ENCODE data around the gene DCC.

DCC gene

DNA sequence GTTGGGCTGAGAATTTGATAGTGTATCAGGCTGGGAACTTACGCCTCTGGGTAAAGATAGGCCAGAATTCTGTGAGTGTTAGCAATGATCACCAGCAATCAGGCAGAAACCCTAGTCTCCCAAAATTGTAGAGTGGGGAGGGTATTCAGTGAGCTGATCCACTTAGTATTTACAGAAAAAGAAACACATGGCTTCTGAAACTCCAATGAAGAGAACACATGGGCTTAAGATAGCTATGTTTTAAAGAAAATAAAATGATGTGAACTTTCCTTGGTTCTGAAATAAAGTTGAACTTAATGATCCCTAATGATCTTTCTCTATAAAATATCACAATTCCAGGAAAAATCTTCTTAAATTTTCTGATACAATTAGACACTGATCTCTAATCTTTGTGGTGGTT lies 472.8 kb downstream of the DCC start:
- Histone ChIP-seq H3K4me3 (ENCODE audit: severe bottlenecking) (no peak overlapping the region), H3K36me3 (ENCODE audit: low read depth) (no peaks in the 10 kb centered on the region), H3K4me1 (ENCODE audit: insufficient read depth, poor library complexity, severe bottlenecking) (no peaks in the 10 kb centered on the region), H3K9me3 (ENCODE audit: severe bottlenecking) (no peaks in the 10 kb centered on the region), H3K27me3 (ENCODE audit: insufficient read depth, poor library complexity, severe bottlenecking) (no peaks in the 10 kb centered on the region), H3K27ac (ENCODE audit: poor library complexity, severe bottlenecking) (no peak overlapping the region)
- no peak for DNase-seq (ENCODE audit: low spot score)
- TF ChIP-seq, protein P1, sequence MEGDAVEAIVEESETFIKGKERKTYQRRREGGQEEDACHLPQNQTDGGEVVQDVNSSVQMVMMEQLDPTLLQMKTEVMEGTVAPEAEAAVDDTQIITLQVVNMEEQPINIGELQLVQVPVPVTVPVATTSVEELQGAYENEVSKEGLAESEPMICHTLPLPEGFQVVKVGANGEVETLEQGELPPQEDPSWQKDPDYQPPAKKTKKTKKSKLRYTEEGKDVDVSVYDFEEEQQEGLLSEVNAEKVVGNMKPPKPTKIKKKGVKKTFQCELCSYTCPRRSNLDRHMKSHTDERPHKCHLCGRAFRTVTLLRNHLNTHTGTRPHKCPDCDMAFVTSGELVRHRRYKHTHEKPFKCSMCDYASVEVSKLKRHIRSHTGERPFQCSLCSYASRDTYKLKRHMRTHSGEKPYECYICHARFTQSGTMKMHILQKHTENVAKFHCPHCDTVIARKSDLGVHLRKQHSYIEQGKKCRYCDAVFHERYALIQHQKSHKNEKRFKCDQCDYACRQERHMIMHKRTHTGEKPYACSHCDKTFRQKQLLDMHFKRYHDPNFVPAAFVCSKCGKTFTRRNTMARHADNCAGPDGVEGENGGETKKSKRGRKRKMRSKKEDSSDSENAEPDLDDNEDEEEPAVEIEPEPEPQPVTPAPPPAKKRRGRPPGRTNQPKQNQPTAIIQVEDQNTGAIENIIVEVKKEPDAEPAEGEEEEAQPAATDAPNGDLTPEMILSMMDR (IDR thresholded peaks at IDR 0.05; ENCODE audit: poor library complexity, severe bottlenecking), result no peak
- ATAC-seq (ENCODE audit: low read depth), result no peak

GRCh38 chr18:52813635-52814416 lies 473.8 kb downstream of the DCC start:
- H3K36me3 ChIP-seq (ENCODE audit: low read depth), result no peaks in the 10 kb centered on the region
- ATAC-seq (ENCODE audit: low read depth) (no peak), DNase-seq (ENCODE audit: low spot score) (no peak)
- no peaks in the 10 kb centered on the region for H3K27me3 ChIP-seq (ENCODE audit: insufficient read depth, poor library complexity, severe bottlenecking)
- H3K4me3 ChIP-seq (ENCODE audit: severe bottlenecking), result no peak overlapping the region
- H3K27ac ChIP-seq (ENCODE audit: poor library complexity, severe bottlenecking), result no peak overlapping the region
- no peaks in the 10 kb centered on the region for H3K4me1 ChIP-seq (ENCODE audit: insufficient read depth, poor library complexity, severe bottlenecking)
- H3K9me3 ChIP-seq (ENCODE audit: severe bottlenecking), result no peaks in the 10 kb centered on the region
- TF ChIP-seq, protein P1 (IDR thresholded peaks at IDR 0.05; ENCODE audit: poor library complexity, severe bottlenecking), result no peak

- Histone ChIP-seq H3K27ac (ENCODE audit: poor library complexity, severe bottlenecking) (no peak overlapping the region), H3K27me3 (ENCODE audit: insufficient read depth, poor library complexity, severe bottlenecking) (no peaks in the 10 kb centered on the region), H3K36me3 (ENCODE audit: low read depth) (no peaks in the 10 kb centered on the region), H3K9me3 (ENCODE audit: severe bottlenecking) (no peaks in the 10 kb centered on the region), H3K4me3 (ENCODE audit: severe bottlenecking) (no peak overlapping the region), H3K4me1 (ENCODE audit: insufficient read depth, poor library complexity, severe bottlenecking) (no peaks in the 10 kb centered on the region)
- no peak for ATAC-seq (ENCODE audit: low read depth)
- TF ChIP-seq, protein P1 (IDR thresholded peaks at IDR 0.05; ENCODE audit: poor library complexity, severe bottlenecking), result no peak
- no peak for DNase-seq (ENCODE audit: low spot score)
Observed at GRCh38 chr18:52815651-52816050, 475.7 kb downstream of the DCC start.

- Histone ChIP-seq H3K27me3 (ENCODE audit: insufficient read depth, poor library complexity, severe bottlenecking) (no peaks in the 10 kb centered on the region), H3K9me3 (ENCODE audit: severe bottlenecking) (no peaks in the 10 kb centered on the region), H3K4me3 (ENCODE audit: severe bottlenecking) (no peak overlapping the region), H3K4me1 (ENCODE audit: insufficient read depth, poor library complexity, severe bottlenecking) (no peaks in the 10 kb centered on the region), H3K36me3 (ENCODE audit: low read depth) (no peaks in the 10 kb centered on the region), H3K27ac (ENCODE audit: poor library complexity, severe bottlenecking) (no peak overlapping the region)
- TF ChIP-seq, protein P1 (IDR thresholded peaks at IDR 0.05; ENCODE audit: poor library complexity, severe bottlenecking), result no peak
- no peak for DNase-seq (ENCODE audit: low spot score)
- no peak for ATAC-seq (ENCODE audit: low read depth)
Observed at GRCh38 chr18:52816121-52816520, 476.1 kb downstream of the DCC start.

- no peaks in the 10 kb centered on the region for H3K36me3 ChIP-seq (ENCODE audit: low read depth)
- no peaks in the 10 kb centered on the region for H3K9me3 ChIP-seq (ENCODE audit: severe bottlenecking)
- TF ChIP-seq, protein P1 (IDR thresholded peaks at IDR 0.05; ENCODE audit: poor library complexity, severe bottlenecking), result no peak
- H3K4me1 ChIP-seq (ENCODE audit: insufficient read depth, poor library complexity, severe bottlenecking), result no peaks in the 10 kb centered on the region
- no peak for ATAC-seq (ENCODE audit: low read depth)
- no peaks in the 10 kb centered on the region for H3K27me3 ChIP-seq (ENCODE audit: insufficient read depth, poor library complexity, severe bottlenecking)
- no peak for DNase-seq (ENCODE audit: low spot score)
- no peak overlapping the region for H3K4me3 ChIP-seq (ENCODE audit: severe bottlenecking)
- H3K27ac ChIP-seq (ENCODE audit: poor library complexity, severe bottlenecking), result no peak overlapping the region
Observed at GRCh38 chr18:52822160-52822559, 482.2 kb downstream of the DCC start.
